Measurements from ENCODE around the gene MAMSTR. TPM values are rescaled to one million over a fixed set of nuclear protein-coding genes. Genes with fewer than 3 reads are reported as not detected.

The MAMSTR gene
- total and polyA plus RNA-seq, 10 of the 15 experiments (the other 5 are each of a cell fraction or from before 2014, with no cell fraction given) = 0.04 to 0.73 (median 0.31) TPM; not detected in 1

- Histone ChIP-seq H3K4me3 (no peak overlapping the region), H3K9me3 (replicated peaks; ENCODE audit: control insufficient read depth, insufficient read depth, low read length) (no peaks in the 10 kb centered on the region; the same call in 1 of the 3 replicates), H4K20me1 (ENCODE audit: control insufficient read depth, insufficient read depth) (no peaks in the 10 kb centered on the region), H3K9ac (ENCODE audit: control insufficient read depth, insufficient read depth, low read length) (no peak overlapping the region), H3K79me2 (ENCODE audit: control insufficient read depth, insufficient read depth, low read length) (no peaks in the 10 kb centered on the region), H3K27me3 (replicated peaks in 1 of 2; ENCODE audit: control insufficient read depth in 2 of 2, insufficient read depth in 2 of 2, low read length in 1 of 2) (no peaks in the 10 kb centered on the region), H3K36me3 (ENCODE audit: control insufficient read depth in 2 of 2, insufficient read depth in 2 of 2, low read length in 1 of 2) (no peaks in the 10 kb centered on the region), H3K4me1 (ENCODE audit: control insufficient read depth, insufficient read depth, low read length) (peaks cover 9% of the 10 kb centered on the region), H3K27ac (ENCODE audit: control insufficient read depth, insufficient read depth) (no peak overlapping the region), H3K4me2 (ENCODE audit: control insufficient read depth, insufficient read depth) (no peak overlapping the region), H2AFZ (ENCODE audit: control insufficient read depth, low read depth, low read length) (no peak overlapping the region)
- ChIA-PET RAD21 (ENCODE audit: unreplicated experiment) (no interaction called here), SMC1A (ENCODE audit: uncharacterized antibody, unreplicated experiment) (no interaction called here), POLR2A (interaction anchor here (0.5 kb wide), 1 partner anchor 8 kb away, joined by 3 read pairs; no protein-coding TSS in a partner anchor), CTCF (interaction anchor here (3.6 kb wide), 1 partner anchor 10 kb away, joined by 20 read pairs; no protein-coding TSS in a partner anchor)
- BruUV-seq (replicated peaks) = no TSS peak
- DNase-seq (ENCODE audit: low read depth, low spot score) = no peak
- TF ChIP-seq IRF3 (IDR thresholded peaks at IDR 0.05) (no peak), SIX5 (IDR thresholded peaks at IDR 0.05; ENCODE audit: low read depth, low read length, severe bottlenecking) (no peak), MLLT1 (IDR thresholded peaks at IDR 0.05) (no peak), ZNF207 (IDR thresholded peaks at IDR 0.05; ENCODE audit: borderline replicate concordance) (no peak), ZBED1 (IDR thresholded peaks at IDR 0.05; ENCODE audit: borderline replicate concordance) (no peak), RCOR1 (conservative IDR thresholded peaks at IDR 0.05; ENCODE audit: low read depth, low read length) (no peak), RBBP5 (conservative IDR thresholded peaks at IDR 0.05) (no peak), DPF2 (IDR thresholded peaks at IDR 0.05) (no peak), HDAC2 (IDR thresholded peaks at IDR 0.05) (no peak), TCF12 (IDR thresholded peaks at IDR 0.05; ENCODE audit: low read depth, low read length) (no peak), ASH2L (IDR thresholded peaks at IDR 0.05; ENCODE audit: borderline replicate concordance, low read depth) (no peak)
- TF ChIP-seq, protein P1, sequence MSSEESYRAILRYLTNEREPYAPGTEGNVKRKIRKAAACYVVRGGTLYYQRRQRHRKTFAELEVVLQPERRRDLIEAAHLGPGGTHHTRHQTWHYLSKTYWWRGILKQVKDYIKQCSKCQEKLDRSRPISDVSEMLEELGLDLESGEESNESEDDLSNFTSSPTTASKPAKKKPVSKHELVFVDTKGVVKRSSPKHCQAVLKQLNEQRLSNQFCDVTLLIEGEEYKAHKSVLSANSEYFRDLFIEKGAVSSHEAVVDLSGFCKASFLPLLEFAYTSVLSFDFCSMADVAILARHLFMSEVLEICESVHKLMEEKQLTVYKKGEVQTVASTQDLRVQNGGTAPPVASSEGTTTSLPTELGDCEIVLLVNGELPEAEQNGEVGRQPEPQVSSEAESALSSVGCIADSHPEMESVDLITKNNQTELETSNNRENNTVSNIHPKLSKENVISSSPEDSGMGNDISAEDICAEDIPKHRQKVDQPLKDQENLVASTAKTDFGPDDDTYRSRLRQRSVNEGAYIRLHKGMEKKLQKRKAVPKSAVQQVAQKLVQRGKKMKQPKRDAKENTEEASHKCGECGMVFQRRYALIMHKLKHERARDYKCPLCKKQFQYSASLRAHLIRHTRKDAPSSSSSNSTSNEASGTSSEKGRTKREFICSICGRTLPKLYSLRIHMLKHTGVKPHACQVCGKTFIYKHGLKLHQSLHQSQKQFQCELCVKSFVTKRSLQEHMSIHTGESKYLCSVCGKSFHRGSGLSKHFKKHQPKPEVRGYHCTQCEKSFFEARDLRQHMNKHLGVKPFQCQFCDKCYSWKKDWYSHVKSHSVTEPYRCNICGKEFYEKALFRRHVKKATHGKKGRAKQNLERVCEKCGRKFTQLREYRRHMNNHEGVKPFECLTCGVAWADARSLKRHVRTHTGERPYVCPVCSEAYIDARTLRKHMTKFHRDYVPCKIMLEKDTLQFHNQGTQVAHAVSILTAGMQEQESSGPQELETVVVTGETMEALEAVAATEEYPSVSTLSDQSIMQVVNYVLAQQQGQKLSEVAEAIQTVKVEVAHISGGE (CRISPR knock-in tag; IDR thresholded peaks at IDR 0.05) = no peak
- TF ChIP-seq, protein P2, sequence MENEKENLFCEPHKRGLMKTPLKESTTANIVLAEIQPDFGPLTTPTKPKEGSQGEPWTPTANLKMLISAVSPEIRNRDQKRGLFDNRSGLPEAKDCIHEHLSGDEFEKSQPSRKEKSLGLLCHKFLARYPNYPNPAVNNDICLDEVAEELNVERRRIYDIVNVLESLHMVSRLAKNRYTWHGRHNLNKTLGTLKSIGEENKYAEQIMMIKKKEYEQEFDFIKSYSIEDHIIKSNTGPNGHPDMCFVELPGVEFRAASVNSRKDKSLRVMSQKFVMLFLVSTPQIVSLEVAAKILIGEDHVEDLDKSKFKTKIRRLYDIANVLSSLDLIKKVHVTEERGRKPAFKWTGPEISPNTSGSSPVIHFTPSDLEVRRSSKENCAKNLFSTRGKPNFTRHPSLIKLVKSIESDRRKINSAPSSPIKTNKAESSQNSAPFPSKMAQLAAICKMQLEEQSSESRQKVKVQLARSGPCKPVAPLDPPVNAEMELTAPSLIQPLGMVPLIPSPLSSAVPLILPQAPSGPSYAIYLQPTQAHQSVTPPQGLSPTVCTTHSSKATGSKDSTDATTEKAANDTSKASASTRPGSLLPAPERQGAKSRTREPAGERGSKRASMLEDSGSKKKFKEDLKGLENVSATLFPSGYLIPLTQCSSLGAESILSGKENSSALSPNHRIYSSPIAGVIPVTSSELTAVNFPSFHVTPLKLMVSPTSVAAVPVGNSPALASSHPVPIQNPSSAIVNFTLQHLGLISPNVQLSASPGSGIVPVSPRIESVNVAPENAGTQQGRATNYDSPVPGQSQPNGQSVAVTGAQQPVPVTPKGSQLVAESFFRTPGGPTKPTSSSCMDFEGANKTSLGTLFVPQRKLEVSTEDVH (IDR thresholded peaks at IDR 0.05; ENCODE audit: low read depth, partially characterized antibody) = no peak
- intact Hi-C loops (cut with micrococcal nuclease; ENCODE audit: unreplicated experiment) (loop anchor here (5.0 kb wide), 1 partner anchor 118 kb away; no protein-coding TSS in a partner anchor), in situ Hi-C loops (cut with MboI) (no loop called here)
- no peak for ATAC-seq
- 78% methylated on average over 14 of the region's 14 CpGs for WGBS (ENCODE audit: insufficient coverage, insufficient replicate concordance, low lambda C conversion rate, missing lambda C conversion rate)
- no peak for FAIRE-seq
Measured at GRCh38 chr19:48664476-48664875, 55.0 kb downstream of the MAMSTR start.
